Fibroblast of the conjunctiva (primary cell): ENCODE data around the gene CDC42EP1.
"Not testable (repeated sequence)": the region's sequence is repeated elsewhere in the genome, so short reads cannot be mapped to it uniquely, and the experiment has no call there.

Experiments used
- DNase-seq: peaks from one replicate; pipeline ENCODE4 v3.0.0-alpha.2; 2010; ENCODE audit warnings: low read depth

CDC42EP1 gene

DNA sequence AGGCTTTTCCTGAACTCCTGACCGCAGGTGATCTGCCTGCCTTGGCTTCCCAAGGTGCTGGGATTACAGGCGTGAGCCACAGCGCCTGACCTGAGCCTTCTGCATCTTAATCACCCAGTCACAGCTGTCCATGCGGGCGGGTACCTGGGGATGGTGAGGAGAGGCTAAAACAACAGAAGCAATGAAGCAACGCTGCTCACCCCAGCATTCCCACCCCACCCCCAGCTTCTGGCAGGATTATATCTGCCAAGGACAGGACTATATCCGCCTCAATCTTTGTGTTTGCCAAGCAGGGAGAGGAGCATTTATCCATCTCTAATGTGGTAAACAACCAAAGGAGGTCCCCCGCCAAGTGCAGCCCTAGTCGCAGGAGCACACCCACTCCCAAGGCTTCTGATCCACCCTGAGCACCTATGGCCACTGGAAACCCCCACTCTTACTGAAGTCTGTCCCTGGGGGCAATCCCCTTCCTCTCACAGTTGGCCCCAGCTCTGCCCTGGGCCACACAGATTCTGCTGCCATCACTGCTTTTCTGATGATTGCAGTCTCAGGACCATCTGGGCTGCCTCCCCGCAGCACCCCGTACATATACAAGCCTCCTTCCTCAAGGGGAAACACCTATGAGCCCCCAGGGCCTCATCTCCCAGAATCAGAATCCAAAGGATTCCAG lies 28.4 kb downstream of the CDC42EP1 start:
- DNase-seq: no peak

GRCh38 chr22:37589636-37590035 lies 29.4 kb downstream of the CDC42EP1 start:
- no peak for DNase-seq

- not testable (repeated sequence) for DNase-seq
These were observed 30.8 kb downstream of the CDC42EP1 start for GRCh38 chr22:37591081-37591480.

DNA sequence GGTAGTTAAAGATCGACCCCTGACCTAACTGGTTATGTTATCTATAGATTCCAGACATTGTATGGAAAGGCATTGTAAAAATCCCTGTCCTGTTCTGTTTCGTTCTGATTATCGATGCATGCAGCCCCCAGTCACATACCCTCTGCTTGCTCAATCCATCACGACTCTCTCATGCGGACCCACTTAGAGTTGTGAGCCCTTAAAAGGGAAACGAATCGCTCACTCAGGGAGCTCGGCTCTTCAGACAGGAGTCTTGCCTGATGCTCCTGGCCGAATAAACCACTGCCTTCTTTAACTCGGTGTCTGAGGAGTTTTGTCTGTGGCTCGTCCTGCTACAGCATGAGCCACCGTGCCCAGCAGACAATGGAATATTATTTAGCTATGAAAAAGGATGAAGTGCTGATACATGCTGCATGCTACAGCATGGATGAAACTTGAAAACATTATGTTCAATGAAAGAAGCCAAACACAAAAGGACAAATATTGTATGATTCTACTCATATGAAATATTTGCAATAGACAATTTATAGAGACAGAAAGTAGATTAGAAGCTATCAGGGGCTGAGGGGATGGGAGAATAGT lies 31.6 kb downstream of the CDC42EP1 start:
- DNase-seq: no peak

DNA sequence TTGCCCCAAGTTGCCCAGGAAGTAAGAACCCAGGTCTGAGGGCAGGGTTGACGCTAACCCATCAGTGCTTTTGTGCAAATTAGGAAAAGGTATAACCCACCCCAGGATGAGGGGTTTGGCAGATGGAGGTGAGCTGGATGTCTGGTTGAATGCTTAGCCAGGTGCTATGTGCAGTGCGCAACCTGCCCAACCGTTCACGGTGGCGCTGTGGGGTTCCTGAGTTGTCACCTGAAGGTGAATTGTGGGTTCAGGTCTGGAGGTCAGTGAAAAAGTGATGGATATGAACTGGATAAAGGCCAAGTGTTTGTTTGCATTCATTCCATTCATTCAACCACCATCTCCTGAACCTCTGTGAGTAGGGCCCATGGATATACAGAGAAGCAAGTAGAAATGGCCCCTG lies 34.0 kb downstream of the CDC42EP1 start:
- no peak for DNase-seq

DNA sequence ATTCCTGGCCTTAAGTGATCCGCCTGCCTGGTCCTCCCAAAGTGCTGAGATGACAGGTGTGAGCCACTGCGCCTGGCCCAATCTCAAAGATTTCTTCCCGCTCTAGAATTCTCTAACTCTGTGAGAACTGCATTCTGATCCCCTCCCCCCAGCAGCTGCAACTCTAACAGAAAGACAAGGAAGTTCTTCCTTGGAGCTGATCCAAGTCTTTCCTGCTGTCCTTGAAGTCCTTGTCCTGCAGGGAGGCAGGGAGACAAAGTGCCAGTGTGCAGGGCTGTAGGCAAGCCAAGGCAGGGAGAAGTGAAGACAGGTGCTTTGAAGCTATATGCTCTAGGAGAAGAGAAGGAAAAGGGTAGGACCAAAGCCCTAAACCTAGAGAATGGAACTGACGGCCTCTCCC lies 38.9 kb downstream of the CDC42EP1 start:
- DNase-seq: no peak

DNA sequence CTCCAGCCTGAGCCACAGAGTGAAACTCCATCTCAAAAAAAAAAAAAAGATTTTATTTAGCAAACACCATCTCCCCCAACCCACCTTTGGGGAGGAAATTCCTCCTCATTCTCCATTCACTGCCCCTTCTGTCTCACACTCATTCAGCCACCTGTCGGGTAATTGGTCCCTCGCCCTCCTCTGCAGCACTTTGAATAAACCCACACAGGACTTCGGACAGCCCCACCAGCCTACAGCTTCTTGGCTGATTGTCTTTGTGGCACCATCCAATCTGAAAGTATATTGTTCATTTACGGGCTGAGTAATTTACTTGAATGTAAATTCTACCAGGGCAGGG lies 40.9 kb downstream of the CDC42EP1 start:
- no peak for DNase-seq

DNA sequence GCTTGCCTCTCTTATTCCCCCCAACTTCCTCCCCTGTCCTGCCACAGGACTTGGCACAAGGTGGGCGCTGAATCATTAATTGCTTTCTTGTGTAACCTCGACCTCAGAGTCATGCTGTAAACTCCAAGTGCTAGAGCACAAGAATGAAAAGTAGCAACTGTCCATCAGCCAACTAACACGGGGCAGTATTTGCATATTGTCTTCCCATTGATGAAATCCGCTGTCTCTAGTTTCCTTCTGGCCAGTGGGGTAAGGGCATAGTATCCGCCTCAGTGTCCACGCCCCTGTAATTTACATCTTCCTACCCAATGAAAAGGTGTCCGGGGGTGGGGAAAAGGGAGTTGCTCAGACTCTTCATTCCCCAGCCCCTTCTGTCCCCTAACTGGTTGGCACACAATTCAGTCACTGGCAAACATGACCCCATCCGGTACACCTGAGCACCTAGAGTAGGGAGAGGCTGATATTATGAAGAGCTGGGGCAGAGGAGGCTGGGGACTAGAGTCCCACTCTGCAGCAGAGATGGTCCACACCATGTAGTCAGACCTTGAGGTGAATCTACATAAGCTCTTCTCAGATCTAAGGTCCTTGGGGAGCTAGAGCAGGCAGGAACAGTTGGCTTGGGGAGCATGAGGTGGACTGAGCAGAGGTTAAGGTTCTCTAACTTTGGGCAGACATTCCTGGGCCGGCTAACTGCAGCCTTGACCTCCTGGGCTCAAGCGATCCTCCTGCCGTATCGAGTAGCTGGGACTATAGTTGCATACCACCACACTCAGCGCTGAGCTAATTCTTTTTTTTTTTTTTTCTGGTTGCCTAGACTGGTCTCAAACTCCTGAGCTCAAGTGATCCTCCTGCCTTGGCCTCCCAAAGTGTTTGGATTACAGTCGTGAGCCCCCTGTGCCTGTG lies 41.5 kb downstream of the CDC42EP1 start:
- DNase-seq: peak; percentile 33

DNA sequence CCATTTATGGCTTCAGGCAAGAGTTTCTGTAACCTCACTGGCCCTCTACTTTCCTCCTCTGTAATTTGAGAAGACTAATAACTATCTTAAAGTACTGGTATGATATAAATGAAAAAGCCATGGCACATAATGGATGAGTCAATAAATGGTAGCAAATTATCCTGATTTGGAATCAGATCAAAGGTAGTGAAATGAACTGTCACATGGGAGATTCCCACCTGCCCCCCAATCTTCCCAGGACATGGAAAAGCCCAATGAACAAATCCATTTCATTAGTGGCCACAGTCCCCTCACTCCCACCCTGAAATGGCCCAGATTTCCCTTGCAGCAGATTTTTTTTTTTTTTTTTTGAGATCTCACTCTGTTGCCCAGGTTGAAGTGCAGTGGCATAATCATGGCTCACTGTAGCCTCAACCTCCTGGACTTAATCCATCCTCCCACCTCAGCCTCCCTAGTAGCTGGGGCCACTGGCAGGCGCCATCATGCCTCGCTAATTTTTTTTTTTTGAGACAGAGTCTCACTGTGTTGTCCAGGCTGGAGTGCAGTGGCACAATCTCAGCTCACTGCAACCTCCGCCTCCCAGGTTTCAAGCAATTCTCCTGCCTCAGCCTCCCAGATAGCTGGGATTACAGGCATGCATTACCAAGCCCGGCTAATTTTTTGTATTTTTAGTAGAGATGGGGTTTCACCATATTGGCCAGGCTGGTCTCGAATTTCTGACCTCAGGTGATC lies 42.4 kb downstream of the CDC42EP1 start:
- DNase-seq: not testable (repeated sequence)

GRCh38 chr22:37604074-37604473 lies 43.8 kb downstream of the CDC42EP1 start:
- DNase-seq: no peak

GRCh38 chr22:37604875-37605274 lies 44.6 kb downstream of the CDC42EP1 start:
- no peak for DNase-seq

- peak; percentile 37 for DNase-seq
These were observed 47.0 kb downstream of the CDC42EP1 start for GRCh38 chr22:37607010-37607934.

- no peak for DNase-seq
These were observed 47.7 kb downstream of the CDC42EP1 start for GRCh38 chr22:37607935-37608476.

GRCh38 chr22:37608477-37609239 lies 48.4 kb downstream of the CDC42EP1 start, which contains the start of gene GGA1:
Gene GGA1, plus strand, starts transcription at chr22:37608834. Its CDS starts 27 bp downstream, at chr22:37608861.
- peak; percentile 94 for DNase-seq

- no peak for DNase-seq
These were observed 49.2 kb downstream of the CDC42EP1 start for GRCh38 chr22:37609240-37610152.

DNA sequence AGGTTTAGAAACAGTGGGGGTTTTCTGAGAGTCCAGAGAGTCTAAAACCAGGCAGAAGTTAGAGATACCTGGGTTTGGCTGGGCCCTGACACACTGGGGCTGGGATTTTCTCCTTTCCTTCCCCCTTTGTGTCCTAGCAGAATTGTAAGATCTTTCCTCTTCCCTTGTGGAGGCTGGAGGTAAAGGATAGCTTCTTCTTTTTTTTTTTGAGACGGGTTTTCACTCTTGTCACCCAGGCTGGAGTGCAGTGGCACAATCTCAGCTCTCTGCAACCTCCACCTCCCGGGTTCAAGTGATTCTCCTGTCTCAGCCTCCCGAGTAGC lies 49.8 kb downstream of the CDC42EP1 start:
- DNase-seq: not testable (repeated sequence)

DNA sequence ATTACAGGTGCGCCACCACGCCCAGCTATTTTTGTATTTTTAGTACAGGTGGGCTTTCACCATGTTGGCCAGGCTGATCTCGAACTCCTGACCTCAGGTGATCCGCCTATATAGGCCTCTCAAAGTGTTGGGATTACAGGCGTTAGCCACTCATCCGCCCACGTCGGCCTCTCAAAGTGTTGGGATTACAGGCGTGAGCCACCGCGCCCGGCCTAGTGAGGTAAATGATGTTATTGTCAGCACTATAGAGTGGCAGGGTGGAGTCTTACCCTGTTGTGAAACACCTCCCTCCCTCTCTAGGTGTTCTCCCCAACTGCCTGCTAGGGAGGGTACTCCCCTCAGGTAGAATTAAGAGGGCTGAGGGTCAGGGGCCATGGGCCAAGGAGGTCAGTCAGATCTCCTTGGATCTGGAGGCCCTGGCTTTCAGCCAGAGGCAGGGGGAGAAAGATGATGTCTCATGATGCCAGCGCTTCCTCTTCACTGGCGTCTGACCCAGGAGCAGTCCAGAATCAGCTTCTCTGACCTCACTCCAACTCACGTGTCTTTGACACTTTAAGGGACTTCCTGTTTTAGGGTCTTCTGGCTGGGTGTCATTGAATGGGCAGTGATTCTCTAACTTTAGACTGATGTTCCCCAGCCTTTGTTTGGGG lies 50.3 kb downstream of the CDC42EP1 start:
- DNase-seq: no peak

GRCh38 chr22:37611207-37611606 lies 50.9 kb downstream of the CDC42EP1 start:
- no peak for DNase-seq
